ENCODE results near the gene LRRC75A.

Gene LRRC75A

DNA sequence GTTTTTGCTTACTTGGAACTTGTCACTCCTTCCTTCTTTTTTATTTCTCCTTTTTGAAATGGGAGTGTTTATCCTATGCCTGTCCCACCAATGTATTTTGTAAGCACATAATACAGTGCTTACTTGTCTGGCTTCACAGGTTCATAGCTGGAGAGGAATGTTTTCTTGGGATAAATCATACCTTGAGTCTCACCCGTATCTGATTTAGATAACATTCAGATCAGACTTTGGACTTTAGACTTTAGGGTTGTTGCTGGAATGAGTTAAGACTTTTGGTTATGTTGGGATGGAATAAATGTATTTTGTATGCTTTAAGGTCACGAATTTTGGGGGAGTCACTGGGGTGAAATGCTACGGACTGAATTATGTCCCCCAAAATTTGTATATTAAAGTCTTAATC, 13.0 kb upstream of the LRRC75A start:
- Histone ChIP-seq H2AFZ (ENCODE audit: low read depth, low read length) (no peak overlapping the region), H3K9me3 (ENCODE audit: insufficient read depth, low read length) (no peaks in the 10 kb centered on the region), H3K4me1 (ENCODE audit: low read length) (no peaks in the 10 kb centered on the region), H4K20me1 (ENCODE audit: insufficient read depth, low read length) (no peaks in the 10 kb centered on the region), H3K27ac (ENCODE audit: low read length) (no peak overlapping the region), H3K4me2 (ENCODE audit: low read length) (no peak overlapping the region), H3K36me3 (replicated peaks; ENCODE audit: low read depth, low read length) (no peaks in the 10 kb centered on the region), H3K4me3 (ENCODE audit: low read length) (no peak overlapping the region), H3K27me3 (ENCODE audit: low read depth, low read length) (no peaks in the 10 kb centered on the region), H3K9ac (ENCODE audit: low read length) (no peak overlapping the region), H3K79me2 (ENCODE audit: low read length) (no peaks in the 10 kb centered on the region)
- TF ChIP-seq, protein P1, sequence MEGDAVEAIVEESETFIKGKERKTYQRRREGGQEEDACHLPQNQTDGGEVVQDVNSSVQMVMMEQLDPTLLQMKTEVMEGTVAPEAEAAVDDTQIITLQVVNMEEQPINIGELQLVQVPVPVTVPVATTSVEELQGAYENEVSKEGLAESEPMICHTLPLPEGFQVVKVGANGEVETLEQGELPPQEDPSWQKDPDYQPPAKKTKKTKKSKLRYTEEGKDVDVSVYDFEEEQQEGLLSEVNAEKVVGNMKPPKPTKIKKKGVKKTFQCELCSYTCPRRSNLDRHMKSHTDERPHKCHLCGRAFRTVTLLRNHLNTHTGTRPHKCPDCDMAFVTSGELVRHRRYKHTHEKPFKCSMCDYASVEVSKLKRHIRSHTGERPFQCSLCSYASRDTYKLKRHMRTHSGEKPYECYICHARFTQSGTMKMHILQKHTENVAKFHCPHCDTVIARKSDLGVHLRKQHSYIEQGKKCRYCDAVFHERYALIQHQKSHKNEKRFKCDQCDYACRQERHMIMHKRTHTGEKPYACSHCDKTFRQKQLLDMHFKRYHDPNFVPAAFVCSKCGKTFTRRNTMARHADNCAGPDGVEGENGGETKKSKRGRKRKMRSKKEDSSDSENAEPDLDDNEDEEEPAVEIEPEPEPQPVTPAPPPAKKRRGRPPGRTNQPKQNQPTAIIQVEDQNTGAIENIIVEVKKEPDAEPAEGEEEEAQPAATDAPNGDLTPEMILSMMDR (IDR thresholded peaks at IDR 0.05; ENCODE audit: low read depth, low read length) = no peak
- TF ChIP-seq EZH2phosphoT487 (IDR thresholded peaks at IDR 0.05; ENCODE audit: low read depth) = no peak

DNA sequence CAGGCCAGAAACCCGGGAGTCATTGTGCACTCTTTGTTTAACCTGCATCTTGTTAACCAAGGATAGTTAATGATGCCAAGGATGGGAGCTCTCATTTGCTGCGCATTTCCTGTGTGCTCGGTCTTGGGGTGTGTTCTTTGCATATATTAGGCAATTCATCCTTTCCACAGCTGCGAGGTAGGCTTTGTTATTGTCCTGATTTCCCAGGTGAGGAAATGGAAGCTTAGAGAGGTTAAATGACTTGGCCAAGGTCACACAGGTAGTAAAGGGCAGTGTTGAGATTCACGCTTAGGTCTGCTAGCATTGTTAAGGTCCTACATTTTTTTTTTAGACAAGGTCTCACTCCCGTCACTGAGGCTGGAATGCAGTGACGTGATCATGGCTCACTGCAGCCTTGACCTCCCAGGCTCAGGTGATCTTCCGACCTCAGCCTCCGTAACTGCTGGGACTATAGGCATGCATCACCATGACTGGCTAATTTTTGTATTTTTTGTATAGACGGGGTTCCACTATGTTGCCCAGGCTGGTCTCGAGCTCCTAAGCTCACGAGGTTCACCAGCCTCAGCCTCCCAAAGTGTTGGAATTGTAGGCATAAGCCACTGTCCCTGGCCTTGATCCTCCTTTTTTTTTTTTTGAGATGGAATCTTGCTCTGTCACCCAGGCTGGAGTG, 5.0 kb upstream of the LRRC75A start:
- Histone ChIP-seq H4K20me1 (ENCODE audit: insufficient read depth, low read length) (no peaks in the 10 kb centered on the region), H2AFZ (ENCODE audit: low read depth, low read length) (no peak overlapping the region), H3K27me3 (ENCODE audit: low read depth, low read length) (no peaks in the 10 kb centered on the region), H3K9me3 (ENCODE audit: insufficient read depth, low read length) (no peaks in the 10 kb centered on the region), H3K79me2 (ENCODE audit: low read length) (no peaks in the 10 kb centered on the region), H3K36me3 (replicated peaks; ENCODE audit: low read depth, low read length) (no peaks in the 10 kb centered on the region), H3K9ac (ENCODE audit: low read length) (no peak overlapping the region), H3K27ac (ENCODE audit: low read length) (no peak overlapping the region), H3K4me2 (ENCODE audit: low read length) (no peak overlapping the region), H3K4me1 (ENCODE audit: low read length) (no peaks in the 10 kb centered on the region), H3K4me3 (ENCODE audit: low read length) (no peak overlapping the region)
- no peak for TF ChIP-seq EZH2phosphoT487 (IDR thresholded peaks at IDR 0.05; ENCODE audit: low read depth)
- TF ChIP-seq, protein P1 (IDR thresholded peaks at IDR 0.05; ENCODE audit: low read depth, low read length) = no peak

DNA sequence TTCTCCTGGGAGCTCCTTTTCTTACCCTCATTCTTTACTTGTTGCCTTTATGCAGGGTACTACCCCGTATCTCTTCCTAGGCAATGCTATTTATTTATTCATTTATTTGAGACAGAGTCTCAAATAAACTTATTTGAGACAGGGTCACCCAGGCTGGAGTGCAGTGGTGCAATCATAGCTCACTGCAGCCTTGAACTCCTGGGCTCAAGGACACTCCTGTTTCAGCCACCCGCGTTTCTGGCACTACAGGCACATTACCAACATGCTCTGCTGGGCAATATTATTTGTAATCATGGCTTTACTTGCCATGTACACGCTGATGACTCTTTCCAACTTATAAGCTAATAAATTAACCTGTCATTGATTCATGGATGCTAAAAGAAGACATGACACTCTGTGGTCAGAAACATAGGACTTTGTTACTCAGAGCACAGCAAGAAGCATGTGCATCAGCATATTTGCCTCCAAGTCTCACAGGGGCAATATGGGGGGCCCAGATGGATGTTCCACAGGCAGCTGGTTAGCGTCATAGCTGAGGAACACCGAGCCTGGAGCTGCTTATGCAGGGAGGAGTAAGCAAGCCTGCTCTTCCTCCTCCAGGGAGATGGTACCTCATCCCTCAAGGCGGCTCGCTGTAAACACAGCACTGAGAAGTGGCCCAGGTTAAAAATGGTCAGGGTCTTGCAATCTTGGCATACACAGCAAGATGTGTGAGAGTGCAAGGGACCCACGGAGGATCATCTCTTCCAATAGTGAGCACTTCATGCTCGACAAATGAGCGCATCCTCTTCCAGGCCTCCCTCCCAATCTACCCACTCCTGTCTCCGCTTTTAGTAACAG, 4.2 kb upstream of the LRRC75A start:
- no peak overlapping the region for H3K27ac ChIP-seq (ENCODE audit: low read length)
- no peaks in the 10 kb centered on the region for H3K27me3 ChIP-seq (ENCODE audit: low read depth, low read length)

DNA sequence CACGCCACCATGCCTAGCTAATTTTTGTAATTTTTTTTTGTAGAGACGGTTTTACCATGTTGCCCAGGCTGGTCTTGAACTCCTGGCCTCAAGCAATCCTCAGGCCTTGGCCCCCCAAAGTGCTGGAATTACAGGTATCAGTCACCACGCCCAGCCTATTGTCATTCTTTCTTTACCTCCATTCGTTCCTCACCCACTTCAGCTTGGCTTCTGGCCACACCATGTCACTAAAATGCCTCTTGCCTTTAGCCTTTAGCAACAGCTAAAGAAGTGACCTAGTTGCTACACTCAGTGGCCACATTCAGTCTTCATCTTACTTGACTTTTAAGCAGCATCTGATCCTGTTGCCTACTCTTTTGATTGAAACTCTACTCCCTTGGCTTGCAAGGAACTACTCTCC, 3.6 kb upstream of the LRRC75A start:
- Histone ChIP-seq H3K9ac (ENCODE audit: low read length) (no peak overlapping the region), H3K36me3 (replicated peaks; ENCODE audit: low read depth, low read length) (no peaks in the 10 kb centered on the region), H3K27ac (ENCODE audit: low read length) (no peak overlapping the region), H4K20me1 (ENCODE audit: insufficient read depth, low read length) (no peaks in the 10 kb centered on the region), H3K79me2 (ENCODE audit: low read length) (no peaks in the 10 kb centered on the region), H3K9me3 (ENCODE audit: insufficient read depth, low read length) (no peaks in the 10 kb centered on the region), H3K4me3 (ENCODE audit: low read length) (no peak overlapping the region), H3K4me2 (ENCODE audit: low read length) (no peak overlapping the region), H3K4me1 (ENCODE audit: low read length) (no peaks in the 10 kb centered on the region), H3K27me3 (ENCODE audit: low read depth, low read length) (no peaks in the 10 kb centered on the region), H2AFZ (ENCODE audit: low read depth, low read length) (no peak overlapping the region)
- TF ChIP-seq, protein P1 (IDR thresholded peaks at IDR 0.05; ENCODE audit: low read depth, low read length) = no peak
- no peak for TF ChIP-seq EZH2phosphoT487 (IDR thresholded peaks at IDR 0.05; ENCODE audit: low read depth)

More for the DNA sequence above, 4.2 kb upstream of the LRRC75A start:
- Histone ChIP-seq H3K79me2 (ENCODE audit: low read length) (no peaks in the 10 kb centered on the region), H3K9ac (ENCODE audit: low read length) (no peak overlapping the region), H3K4me1 (ENCODE audit: low read length) (no peaks in the 10 kb centered on the region), H3K9me3 (ENCODE audit: insufficient read depth, low read length) (no peaks in the 10 kb centered on the region), H3K36me3 (replicated peaks; ENCODE audit: low read depth, low read length) (no peaks in the 10 kb centered on the region), H2AFZ (ENCODE audit: low read depth, low read length) (no peak overlapping the region), H4K20me1 (ENCODE audit: insufficient read depth, low read length) (no peaks in the 10 kb centered on the region), H3K4me3 (ENCODE audit: low read length) (no peak overlapping the region), H3K4me2 (ENCODE audit: low read length) (no peak overlapping the region)
- TF ChIP-seq, protein P1 (IDR thresholded peaks at IDR 0.05; ENCODE audit: low read depth, low read length) = no peak
- TF ChIP-seq EZH2phosphoT487 (IDR thresholded peaks at IDR 0.05; ENCODE audit: low read depth) = no peak

Measured in OCI-LY3 (cell line).